Hepatocyte (in vitro differentiated cells): ENCODE measurements around the gene TACO1. TPM values are rescaled to one million over a fixed set of nuclear protein-coding genes. Genes with fewer than 3 reads are reported as not detected.

Experiments
- DNase-seq: peaks from one replicate; pipeline ENCODE4 v3.0.0-alpha.2; 2016; ENCODE audit warnings: low spot score
- H2AFZ ChIP-seq: fragments of 200-600 bp; sonication (generic); 2 replicates; pipeline ENCODE4 v1.6.0; 2016; ENCODE audit warnings: antibody characterized with exemption, mild to moderate bottlenecking
- H3K27ac ChIP-seq: fragments of 200-600 bp; sonication (generic); 2 replicates; pipeline ENCODE4 v1.5.1; 2016; ENCODE audit warnings: mild to moderate bottlenecking
- H3K27me3 ChIP-seq: fragments of 200-600 bp; sonication (generic); 2 replicates; pipeline ENCODE4 v1.6.1; 2016
- H3K36me3 ChIP-seq: fragments of 200-600 bp; sonication (generic); replicated peaks from 2 replicates; pipeline ENCODE4 v1.5.1; 2016; ENCODE audit warnings: low read depth; ENCODE audit not compliant: insufficient read depth
- H3K4me1 ChIP-seq: fragments of 200-600 bp; sonication (generic); 2 replicates; pipeline ENCODE4 v1.5.1; 2016; ENCODE audit warnings: mild to moderate bottlenecking, moderate library complexity; ENCODE audit not compliant: insufficient read depth
- H3K4me2 ChIP-seq: fragments of 200-600 bp; sonication (generic); 2 replicates; pipeline ENCODE4 v1.6.0; 2016
- H3K4me3 ChIP-seq: fragments of 200-600 bp; sonication (generic); 2 replicates; pipeline ENCODE4 v1.5.1; 2016; ENCODE audit warnings: mild to moderate bottlenecking
- H3K79me2 ChIP-seq: fragments of 200-600 bp; sonication (generic); 2 replicates; pipeline ENCODE4 v1.6.0; 2017; ENCODE audit warnings: mild to moderate bottlenecking
- H3K9me2 ChIP-seq: fragments of 200-600 bp; sonication (generic); replicated peaks from 2 replicates; pipeline ENCODE4 v1.6.0; 2017; ENCODE audit warnings: mild to moderate bottlenecking; ENCODE audit not compliant: insufficient read depth
- H3K9me3 ChIP-seq: fragments of 200-600 bp; sonication (generic); 2 replicates; pipeline ENCODE4 v1.5.1; 2016; ENCODE audit warnings: low read depth, mild to moderate bottlenecking
- H4K20me1 ChIP-seq: fragments of 200-600 bp; sonication (generic); 2 replicates; pipeline ENCODE4 v1.6.0; 2016; ENCODE audit warnings: mild to moderate bottlenecking; ENCODE audit not compliant: insufficient read depth, poor library complexity, severe bottlenecking
- EZH2 ChIP-seq: fragments of 200-600 bp; sonication (generic); IDR thresholded peaks from 2 replicates; pipeline ENCODE4 v1.6.1; 2016; ENCODE audit warnings: antibody characterized with exemption, mild to moderate bottlenecking, borderline replicate concordance
- EZH2phosphoT487 ChIP-seq: fragments of 200-600 bp; sonication (generic); IDR thresholded peaks from one replicate; pipeline ENCODE4 v1.6.1; 2018; ENCODE audit warnings: antibody characterized with exemption, mild to moderate bottlenecking, low read depth, moderate library complexity; ENCODE audit not compliant: unreplicated experiment, severe bottlenecking
- WGBS: methylation state at CpG from one replicate; pipeline ENCODE4 v1.1.6; 2016; ENCODE audit warnings: low lambda C conversion rate; ENCODE audit errors: missing lambda C conversion rate; 5-methylcytosine and 5-hydroxymethylcytosine counted together
- polyA plus RNA-seq: library from polyadenylated mRNA; unstranded; fragments of >200 nt; fragmentation: Nextera tagmentation; extraction: Ambion mirVana; gene quantifications from 2 replicates; pipeline ENCODE4 v1.2.1, GENCODE V29; 2016
- total RNA-seq: library from RNA; depleted of rRNA; stranded (reverse); fragments of >200 nt; gene quantifications from 2 replicates; pipeline ENCODE4 v1.2.3, GENCODE V29; 2014
- TF ChIP-seq, protein P1 (sequence below): fragments of 200-600 bp; sonication (generic); IDR thresholded peaks from 2 replicates; pipeline ENCODE4 v1.5.1; 2016; ENCODE audit warnings: antibody characterized with exemption, mild to moderate bottlenecking; ENCODE audit not compliant: poor library complexity

Gene TACO1
- total and polyA plus RNA-seq, 2 experiments from 2014 or later = 20.2 to 32.2 TPM

DNA sequence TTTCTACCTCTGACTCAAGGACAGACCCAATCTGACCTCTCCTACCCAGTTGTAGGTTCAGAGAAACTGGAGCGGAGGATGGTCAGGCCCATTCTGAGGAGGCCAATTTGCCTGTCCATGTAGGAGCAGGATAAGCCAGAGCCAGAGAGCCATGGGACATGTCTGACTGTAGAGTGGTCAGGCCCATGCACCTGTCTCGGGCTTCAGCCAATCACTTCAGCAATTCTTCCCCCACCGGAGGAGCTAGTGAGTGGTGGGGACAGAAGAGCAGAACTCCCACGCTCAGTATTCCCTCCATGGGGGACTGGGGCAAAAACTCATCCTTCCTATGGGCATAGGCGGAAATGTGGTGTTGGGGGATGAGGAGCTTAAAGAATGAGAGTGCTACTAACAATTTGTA is 36.1 kb upstream of the TACO1 start:
- no peaks in the 10 kb centered on the region for H3K27me3 ChIP-seq
- no peaks in the 10 kb centered on the region for H3K4me1 ChIP-seq
- H3K9me3 ChIP-seq = no peaks in the 10 kb centered on the region
- DNase-seq = no peak
- H3K79me2 ChIP-seq = peaks cover 97% of the 10 kb centered on the region
- H3K4me2 ChIP-seq = no peak overlapping the region
- H3K36me3 ChIP-seq = no peaks in the 10 kb centered on the region
- no peak overlapping the region for H3K4me3 ChIP-seq
- H4K20me1 ChIP-seq = peaks cover 85% of the 10 kb centered on the region
- TF ChIP-seq EZH2 (no peak), EZH2phosphoT487 (no peak)
- TF ChIP-seq, protein P1, sequence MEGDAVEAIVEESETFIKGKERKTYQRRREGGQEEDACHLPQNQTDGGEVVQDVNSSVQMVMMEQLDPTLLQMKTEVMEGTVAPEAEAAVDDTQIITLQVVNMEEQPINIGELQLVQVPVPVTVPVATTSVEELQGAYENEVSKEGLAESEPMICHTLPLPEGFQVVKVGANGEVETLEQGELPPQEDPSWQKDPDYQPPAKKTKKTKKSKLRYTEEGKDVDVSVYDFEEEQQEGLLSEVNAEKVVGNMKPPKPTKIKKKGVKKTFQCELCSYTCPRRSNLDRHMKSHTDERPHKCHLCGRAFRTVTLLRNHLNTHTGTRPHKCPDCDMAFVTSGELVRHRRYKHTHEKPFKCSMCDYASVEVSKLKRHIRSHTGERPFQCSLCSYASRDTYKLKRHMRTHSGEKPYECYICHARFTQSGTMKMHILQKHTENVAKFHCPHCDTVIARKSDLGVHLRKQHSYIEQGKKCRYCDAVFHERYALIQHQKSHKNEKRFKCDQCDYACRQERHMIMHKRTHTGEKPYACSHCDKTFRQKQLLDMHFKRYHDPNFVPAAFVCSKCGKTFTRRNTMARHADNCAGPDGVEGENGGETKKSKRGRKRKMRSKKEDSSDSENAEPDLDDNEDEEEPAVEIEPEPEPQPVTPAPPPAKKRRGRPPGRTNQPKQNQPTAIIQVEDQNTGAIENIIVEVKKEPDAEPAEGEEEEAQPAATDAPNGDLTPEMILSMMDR = no peak
- no peak overlapping the region for H3K27ac ChIP-seq
- no peaks in the 10 kb centered on the region for H3K9me2 ChIP-seq
- WGBS = 97% methylated on average over 5 of the region's 5 CpGs
- no peak overlapping the region for H2AFZ ChIP-seq

DNA sequence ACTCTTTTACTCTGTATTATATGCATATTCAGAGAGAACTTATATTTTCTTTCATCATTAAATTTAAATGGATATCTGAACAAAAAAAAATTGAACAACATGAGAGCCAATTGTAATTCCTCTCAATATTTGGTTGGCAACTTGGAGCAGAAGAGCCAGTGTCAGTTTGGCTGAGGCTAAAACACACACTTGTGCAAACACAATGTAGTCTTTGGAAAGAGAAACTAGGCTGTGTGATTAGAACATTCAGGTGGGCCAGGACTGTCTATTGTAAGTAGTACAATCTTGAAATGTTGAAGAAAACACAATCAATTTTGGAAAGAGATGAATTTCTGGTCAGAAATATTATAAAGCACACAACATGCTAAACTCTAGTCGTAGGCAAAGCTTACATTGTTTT is 33.5 kb upstream of the TACO1 start:
- TF ChIP-seq EZH2 (no peak), EZH2phosphoT487 (no peak)
- TF ChIP-seq, protein P1 = no peak
- no peak overlapping the region for H3K4me2 ChIP-seq
- H3K79me2 ChIP-seq = peaks cover 97% of the 10 kb centered on the region
- no peak for DNase-seq
- no peak overlapping the region for H3K27ac ChIP-seq
- H3K9me3 ChIP-seq = no peaks in the 10 kb centered on the region
- H3K27me3 ChIP-seq = no peaks in the 10 kb centered on the region
- peaks cover 80% of the 10 kb centered on the region for H4K20me1 ChIP-seq
- H3K4me1 ChIP-seq = no peaks in the 10 kb centered on the region
- H3K4me3 ChIP-seq = no peak overlapping the region
- no peaks in the 10 kb centered on the region for H3K36me3 ChIP-seq
- no peaks in the 10 kb centered on the region for H3K9me2 ChIP-seq
- WGBS = 86% methylated on average over 1 of the region's 1 CpG
- no peak overlapping the region for H2AFZ ChIP-seq

DNA sequence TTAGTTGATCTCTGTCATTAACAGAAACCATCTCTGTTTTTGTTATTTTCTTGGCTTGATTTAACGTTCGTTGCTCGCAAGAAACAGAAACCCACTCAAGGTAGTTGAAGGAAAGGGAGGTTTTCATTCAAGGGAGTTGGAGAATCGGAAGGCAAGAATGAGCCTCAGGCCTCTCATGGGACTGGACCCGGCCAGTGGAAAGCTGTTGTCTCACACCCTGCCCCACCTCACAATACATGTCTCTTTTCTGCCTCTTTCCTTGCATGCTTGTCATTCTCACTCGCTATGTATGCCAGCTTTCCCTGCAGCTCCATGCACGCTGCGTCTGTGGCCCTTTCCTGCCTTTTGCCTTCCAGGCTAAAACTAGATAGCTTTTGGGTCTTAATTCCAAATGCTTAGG is 32.1 kb upstream of the TACO1 start:
- no peak for DNase-seq
- H3K36me3 ChIP-seq = no peaks in the 10 kb centered on the region
- H3K27ac ChIP-seq = no peak overlapping the region
- H3K9me2 ChIP-seq = no peaks in the 10 kb centered on the region
- peaks cover 99% of the 10 kb centered on the region for H3K79me2 ChIP-seq
- H3K4me3 ChIP-seq = no peak overlapping the region
- no peak overlapping the region for H3K4me2 ChIP-seq
- 93% methylated on average over 8 of the region's 8 CpGs for WGBS
- no peaks in the 10 kb centered on the region for H3K27me3 ChIP-seq
- peaks cover 76% of the 10 kb centered on the region for H4K20me1 ChIP-seq
- no peak overlapping the region for H2AFZ ChIP-seq
- no peak for TF ChIP-seq EZH2phosphoT487
- no peak for TF ChIP-seq EZH2
- TF ChIP-seq, protein P1 = no peak
- no peaks in the 10 kb centered on the region for H3K4me1 ChIP-seq
- no peaks in the 10 kb centered on the region for H3K9me3 ChIP-seq
